Astrocyte of the cerebellum (primary cell): ENCODE data around the gene ZNF117.

Source experiments
- DNase-seq: peaks from one replicate; pipeline ENCODE4 v3.0.0-alpha.2; 2011; ENCODE audit warnings: low read depth
- H3K4me3 ChIP-seq: 2 replicates; pipeline ENCODE4 v1.5.1; 2011; ENCODE audit warnings: mild to moderate bottlenecking, low read depth, low read length, moderate library complexity
- CTCF ChIP-seq: IDR thresholded peaks from 2 replicates; pipeline ENCODE4 v1.5.1; 2012; ENCODE audit warnings: low read length, low read depth, moderate library complexity, mild to moderate bottlenecking; ENCODE audit errors: missing control alignments
- in situ Hi-C: cut with HindIII; loops from 2 replicates; pipeline ENCODE4 v1.10.0; 2017; ENCODE audit warnings: low sequenced_read_pairs

Gene ZNF117

DNA sequence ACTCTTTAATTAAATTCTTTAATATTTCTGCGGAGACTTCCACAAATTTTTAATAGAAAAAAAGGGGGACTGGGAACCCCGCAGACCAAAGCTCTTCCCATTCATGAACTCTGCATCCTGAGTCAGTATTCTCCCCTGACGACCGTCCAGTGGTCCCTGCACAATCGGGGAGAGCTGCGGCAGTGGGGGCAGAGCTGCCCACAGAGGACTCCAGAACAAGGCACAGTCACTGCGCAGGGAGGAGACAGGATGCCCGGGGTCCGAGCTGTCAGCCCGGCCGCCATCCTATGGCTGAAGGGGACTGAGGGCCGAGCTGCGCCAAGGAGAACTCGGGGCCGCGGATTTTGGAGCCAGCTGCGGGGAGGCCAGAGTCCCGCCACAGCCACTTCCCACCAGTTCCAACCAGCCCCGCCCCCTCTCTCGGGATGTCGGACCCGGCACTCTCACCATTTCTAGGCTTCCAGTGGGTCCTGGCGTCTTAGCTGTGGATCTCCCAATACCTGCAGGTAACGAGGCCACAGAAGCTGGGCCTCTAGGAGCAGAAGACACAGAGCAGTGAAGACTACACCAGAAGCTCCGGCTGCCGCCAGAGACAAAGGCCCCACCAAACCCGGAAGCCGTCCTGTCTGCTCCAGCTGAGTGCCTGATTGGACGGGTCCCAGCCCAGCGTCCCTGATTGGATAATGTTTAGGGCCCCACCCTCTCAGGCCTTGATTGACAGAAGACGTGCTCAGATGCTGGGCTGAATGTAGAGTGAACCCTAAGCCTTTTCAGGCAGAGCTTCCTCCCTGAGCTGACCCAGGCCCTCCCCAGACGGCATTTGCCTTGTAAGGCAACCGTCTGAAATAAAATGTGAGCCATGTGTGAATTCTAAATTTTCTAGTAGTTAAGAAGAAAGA is 15.5 kb upstream of the ZNF117 start, which contains the start of gene ERV3-1:
TSS of gene ERV3-1 (minus strand) at position 594 of the 899 bp plus-strand sequence. CDS start 13,661 bp downstream, outside the sequence.
- TF ChIP-seq CTCF = no peak
- DNase-seq = peak; percentile 88
- in situ Hi-C loops = no loop called here
- H3K4me3 ChIP-seq = peak within 1 kb of the TSS; percentile 83

DNA sequence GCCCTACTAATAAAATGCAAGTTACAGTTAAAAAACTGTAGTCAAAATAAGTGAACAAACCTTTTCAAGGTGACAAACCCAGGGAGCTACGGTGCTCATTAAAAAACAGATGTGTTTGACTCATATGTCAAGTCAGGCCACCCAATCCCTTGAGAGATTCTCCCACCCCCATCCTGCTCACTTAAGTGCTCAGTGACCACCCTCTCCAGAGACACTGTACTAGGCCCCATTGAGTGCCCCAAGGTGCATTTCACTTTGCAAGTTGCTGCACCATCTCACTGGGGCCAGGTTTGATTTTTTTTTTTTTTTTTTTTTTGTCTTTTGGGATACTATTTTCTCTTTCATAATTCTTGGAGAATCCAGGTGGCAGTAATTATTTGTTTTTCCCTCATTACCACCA is 13.7 kb upstream of the ZNF117 start:
- H3K4me3 ChIP-seq = no peak overlapping the region
- TF ChIP-seq CTCF = no peak
- in situ Hi-C loops = no loop called here
- no peak for DNase-seq

DNA sequence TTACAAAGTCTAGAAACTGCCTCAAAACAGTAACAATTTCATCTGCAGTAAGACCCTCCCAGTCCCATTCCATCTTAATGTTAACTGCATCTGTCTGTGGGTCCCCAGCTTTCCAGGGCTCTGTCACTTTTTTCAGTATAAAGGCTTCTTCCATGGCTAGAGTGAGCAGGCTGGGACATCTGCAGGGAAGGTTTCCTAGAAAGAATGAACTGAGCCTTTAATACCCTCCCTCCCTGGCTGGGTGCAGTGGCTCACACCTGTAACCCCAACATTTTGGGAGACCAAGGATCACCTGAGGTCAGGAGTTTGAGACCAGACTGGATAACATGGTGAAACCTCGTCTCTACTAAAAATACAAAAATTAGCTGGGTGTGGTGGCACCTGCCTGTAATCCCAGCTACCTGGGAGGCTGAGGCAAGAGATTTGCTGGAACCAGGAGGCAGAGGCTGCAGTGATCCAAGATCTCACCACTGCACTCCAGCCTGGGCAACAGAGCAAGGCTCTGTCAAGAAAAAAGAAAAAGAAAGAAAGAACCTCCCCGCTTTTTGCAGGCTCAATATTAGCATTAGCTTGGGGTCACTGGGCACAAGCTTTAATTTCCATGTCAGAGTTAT is 12.2 kb upstream of the ZNF117 start:
- H3K4me3 ChIP-seq = no peak overlapping the region
- DNase-seq = no peak
- in situ Hi-C loops = no loop called here
- TF ChIP-seq CTCF = no peak

GRCh38 chr7:65001291-65001814 is 10.5 kb upstream of the ZNF117 start:
- TF ChIP-seq CTCF = no peak
- in situ Hi-C loops = no loop called here
- DNase-seq = no peak
- no peak overlapping the region for H3K4me3 ChIP-seq

GRCh38 chr7:64999165-65000004 is 8.5 kb upstream of the ZNF117 start:
- H3K4me3 ChIP-seq = no peak overlapping the region
- in situ Hi-C loops = no loop called here
- no peak for TF ChIP-seq CTCF
- DNase-seq = no peak

DNA sequence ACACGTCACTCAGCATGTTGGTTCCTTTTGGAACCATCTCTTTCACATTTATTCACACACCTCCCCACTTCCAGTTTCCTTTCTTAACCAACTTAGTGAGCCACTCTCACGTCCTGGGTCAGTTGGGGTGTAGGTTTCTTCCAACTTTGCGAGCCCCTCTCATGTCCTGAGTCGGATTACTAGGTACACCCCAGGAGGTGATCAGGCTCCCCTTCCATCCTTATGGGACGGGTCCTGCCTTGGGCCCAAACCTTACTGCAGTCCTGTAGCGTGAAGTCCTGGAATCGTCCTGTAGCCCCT is 8.0 kb upstream of the ZNF117 start:
- in situ Hi-C loops = no loop called here
- no peak for DNase-seq
- H3K4me3 ChIP-seq = no peak overlapping the region
- no peak for TF ChIP-seq CTCF
